GM21447 (cell line): ENCODE results near the gene FITM1.
A peak's percentile ranks its signal among the peaks of the same experiment; 100 is the strongest.

Experiments
- ATAC-seq: cut with Tn5 transposase; IDR thresholded peaks from one replicate; pipeline ENCODE4 v1.9.1; 2021; ENCODE audit not compliant: unreplicated experiment

The FITM1 gene

GRCh38 chr14:24138396-24139271, 8.2 kb downstream of the FITM1 start:
- ATAC-seq: no peak

GRCh38 chr14:24139272-24139934, 8.9 kb downstream of the FITM1 start:
- no peak for ATAC-seq

- peak; percentile 80 for ATAC-seq
Observed at GRCh38 chr14:24141097-24141880, 10.8 kb downstream of the FITM1 start, which contains the start of gene EMC9. EMC9 (minus strand) TSS chr14:24141591; CDS start chr14:24141304, 287 bp downstream.

DNA sequence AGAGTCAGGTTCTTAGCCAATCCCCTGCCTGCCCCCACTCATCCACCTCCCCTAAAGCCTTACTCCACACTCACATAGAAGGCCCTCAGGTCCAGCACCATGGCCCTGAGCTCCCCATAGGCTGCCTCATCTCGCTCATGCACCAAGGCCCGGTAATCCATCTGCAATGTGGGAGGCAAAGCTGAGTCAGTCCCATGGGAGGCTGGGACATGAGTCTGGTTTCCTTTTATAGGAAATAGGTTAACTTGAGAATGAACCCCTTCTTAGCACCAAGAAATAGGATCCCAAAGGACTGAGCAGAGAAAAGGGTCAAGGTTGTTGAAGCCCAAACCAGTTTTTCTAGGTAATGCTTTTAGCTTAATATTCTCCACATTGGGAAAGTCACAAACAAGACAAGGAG, 13.1 kb downstream of the FITM1 start:
- no peak for ATAC-seq

- ATAC-seq: no peak
Observed at GRCh38 chr14:24144451-24144850, 14.0 kb downstream of the FITM1 start.

- no peak for ATAC-seq
Observed at GRCh38 chr14:24145219-24145618, 14.8 kb downstream of the FITM1 start.

DNA sequence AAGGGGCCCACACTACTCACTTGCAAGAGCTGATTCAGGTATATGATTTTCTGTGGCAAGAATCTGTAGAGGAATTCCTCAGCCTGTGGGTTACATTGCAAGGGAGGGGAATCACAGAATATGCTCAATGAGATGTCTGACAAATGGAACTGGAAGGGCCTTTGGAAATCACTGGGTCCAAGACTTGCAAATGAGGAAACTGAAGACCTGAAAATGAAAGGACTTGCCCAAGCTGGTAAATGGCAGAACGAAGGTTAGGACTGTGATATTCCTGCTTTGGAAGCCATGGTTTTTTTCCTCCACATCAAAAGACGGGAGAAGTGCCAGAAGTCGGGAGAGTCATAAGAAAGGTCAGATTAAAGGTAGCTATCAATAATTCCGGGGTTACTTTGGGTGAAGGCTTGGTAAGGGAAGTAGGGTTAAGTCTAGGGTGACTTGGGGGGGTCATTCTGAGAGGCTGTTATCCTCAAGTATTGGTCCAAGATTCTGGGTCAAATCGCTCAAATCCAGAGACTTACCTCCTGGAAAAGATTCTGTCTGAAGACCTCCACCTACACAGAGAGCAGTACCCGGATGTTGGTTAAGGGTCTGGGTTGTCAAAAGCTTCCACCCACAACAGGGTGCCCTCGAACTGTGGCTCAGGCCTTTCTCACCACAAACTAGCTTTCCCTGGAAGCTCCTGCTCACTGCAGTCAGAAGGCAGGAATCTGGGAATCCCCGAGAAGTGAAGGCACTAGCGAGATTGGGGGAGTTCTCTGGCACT, 15.4 kb downstream of the FITM1 start:
- no peak for ATAC-seq

- ATAC-seq: peak; percentile 57
Observed at GRCh38 chr14:24146453-24146977, 16.1 kb downstream of the FITM1 start, which contains the start of gene PSME2. PSME2 (minus strand) TSS chr14:24146610; CDS start chr14:24146581, 29 bp downstream.

GRCh38 chr14:24146978-24147760, 16.7 kb downstream of the FITM1 start, which contains the start of gene RNF31:
RNF31 (plus strand) TSS chr14:24147498; CDS start chr14:24147699, 201 bp downstream.
- ATAC-seq: peak; percentile 82

DNA sequence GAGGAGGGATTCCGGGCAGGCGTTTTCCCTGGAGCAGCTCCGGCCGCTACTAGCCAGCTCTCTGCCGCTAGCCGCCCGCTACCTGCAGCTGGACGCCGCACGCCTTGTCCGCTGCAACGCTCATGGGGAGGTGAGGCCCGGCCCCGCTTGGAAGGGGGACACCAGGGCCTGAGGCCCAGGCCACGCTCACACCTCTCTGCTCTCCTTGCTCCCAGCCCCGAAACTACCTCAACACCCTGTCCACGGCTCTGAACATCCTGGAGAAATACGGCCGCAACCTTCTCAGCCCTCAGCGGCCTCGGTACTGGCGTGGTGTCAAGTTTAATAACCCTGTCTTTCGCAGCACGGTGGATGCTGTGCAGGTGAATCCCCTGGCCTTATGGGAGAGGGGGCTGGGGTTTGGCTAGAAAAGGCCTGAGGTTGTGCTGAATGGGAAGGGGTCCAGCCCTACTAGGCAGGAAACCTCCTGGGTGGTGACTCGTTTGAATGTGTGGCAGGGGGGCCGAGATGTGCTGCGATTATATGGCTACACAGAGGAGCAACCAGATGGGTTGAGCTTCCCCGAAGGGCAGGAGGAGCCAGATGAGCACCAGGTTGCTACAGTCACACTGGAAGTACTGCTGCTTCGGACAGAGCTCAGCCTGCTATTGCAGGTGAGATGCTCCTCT, 17.4 kb downstream of the FITM1 start:
- ATAC-seq: no peak

DNA sequence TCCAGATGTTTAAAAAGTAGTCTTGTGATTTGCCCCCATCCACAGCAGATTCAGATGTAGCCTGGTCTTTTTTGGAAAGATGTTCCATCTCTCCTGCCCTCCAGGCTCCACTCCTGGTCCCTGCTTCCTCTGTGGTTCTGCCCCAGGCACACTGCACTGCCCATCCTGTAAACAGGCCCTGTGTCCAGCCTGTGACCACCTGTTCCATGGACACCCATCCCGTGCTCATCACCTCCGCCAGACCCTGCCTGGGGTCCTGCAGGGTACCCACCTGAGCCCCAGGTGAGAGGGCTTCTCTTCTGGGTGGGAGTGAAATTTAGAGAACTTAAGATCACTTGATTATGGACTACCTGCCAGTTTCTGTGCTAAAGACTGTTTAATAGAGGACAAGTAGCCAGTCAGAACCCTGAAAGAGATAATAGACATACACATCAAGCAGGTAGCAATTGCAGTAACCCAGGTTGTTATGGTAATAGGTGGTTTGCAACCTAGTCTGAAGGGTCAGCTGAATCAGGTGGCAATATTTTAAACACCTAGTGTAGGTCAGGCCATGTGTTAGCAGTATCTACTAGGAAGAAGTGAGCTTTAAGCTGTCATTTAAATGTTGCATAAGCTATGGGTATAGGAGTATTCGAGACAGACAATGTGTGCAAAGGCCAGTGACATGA, 19.0 kb downstream of the FITM1 start:
- ATAC-seq: no peak

DNA sequence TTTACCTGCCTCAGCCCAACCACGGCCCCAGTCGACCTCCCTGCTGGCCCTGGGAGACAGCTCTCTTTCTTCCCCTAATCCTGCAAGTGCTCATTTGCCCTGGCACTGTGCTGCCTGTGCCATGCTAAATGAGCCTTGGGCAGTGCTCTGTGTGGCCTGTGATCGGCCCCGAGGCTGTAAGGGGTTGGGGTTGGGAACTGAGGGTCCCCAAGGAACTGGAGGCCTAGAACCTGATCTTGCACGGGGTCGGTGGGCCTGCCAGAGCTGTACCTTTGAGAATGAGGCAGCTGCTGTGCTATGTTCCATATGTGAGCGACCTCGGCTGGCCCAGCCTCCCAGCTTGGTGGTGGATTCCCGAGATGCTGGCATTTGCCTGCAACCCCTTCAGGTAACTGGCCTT, 19.6 kb downstream of the FITM1 start:
- ATAC-seq: no peak

- ATAC-seq: no peak
Observed at GRCh38 chr14:24150567-24150966, 20.1 kb downstream of the FITM1 start.

GRCh38 chr14:24150993-24151392, 20.5 kb downstream of the FITM1 start:
- ATAC-seq: no peak

DNA sequence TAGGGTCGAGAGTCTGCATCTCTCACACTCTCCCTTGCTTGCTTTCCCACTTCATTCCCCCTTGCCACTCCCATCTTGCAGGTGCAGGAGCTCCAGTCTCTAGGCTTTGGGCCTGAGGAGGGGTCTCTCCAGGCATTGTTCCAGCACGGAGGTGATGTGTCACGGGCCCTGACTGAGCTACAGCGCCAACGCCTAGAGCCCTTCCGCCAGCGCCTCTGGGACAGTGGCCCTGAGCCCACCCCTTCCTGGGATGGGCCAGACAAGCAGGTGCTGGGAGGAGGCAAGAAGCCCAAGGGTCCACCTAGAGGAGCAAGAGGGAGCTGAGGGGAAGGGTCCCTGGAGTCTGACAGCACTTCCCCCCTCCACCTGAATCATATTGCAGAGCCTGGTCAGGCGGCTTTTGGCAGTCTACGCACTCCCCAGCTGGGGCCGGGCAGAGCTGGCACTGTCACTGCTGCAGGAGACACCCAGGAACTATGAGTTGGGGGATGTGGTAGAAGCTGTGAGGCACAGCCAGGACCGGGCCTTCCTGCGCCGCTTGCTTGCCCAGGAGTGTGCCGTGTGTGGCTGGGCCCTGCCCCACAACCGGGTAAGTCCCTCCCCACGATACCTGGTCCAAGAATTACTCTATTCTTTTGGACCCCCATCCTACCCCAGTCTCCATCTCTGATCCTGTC, 21.1 kb downstream of the FITM1 start:
- no peak for ATAC-seq

DNA sequence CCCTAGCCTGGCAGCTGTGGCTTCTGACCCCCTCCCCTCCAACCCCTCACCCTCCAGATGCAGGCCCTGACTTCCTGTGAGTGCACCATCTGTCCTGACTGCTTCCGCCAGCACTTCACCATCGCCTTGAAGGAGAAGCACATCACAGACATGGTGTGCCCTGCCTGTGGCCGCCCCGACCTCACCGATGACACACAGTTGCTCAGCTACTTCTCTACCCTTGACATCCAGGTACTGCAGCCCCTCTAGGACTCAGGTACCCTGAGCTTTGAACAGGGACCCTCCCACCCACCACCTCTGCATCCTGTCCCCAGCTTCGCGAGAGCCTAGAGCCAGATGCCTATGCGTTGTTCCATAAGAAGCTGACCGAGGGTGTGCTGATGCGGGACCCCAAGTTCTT, 24.6 kb downstream of the FITM1 start:
- ATAC-seq: no peak

DNA sequence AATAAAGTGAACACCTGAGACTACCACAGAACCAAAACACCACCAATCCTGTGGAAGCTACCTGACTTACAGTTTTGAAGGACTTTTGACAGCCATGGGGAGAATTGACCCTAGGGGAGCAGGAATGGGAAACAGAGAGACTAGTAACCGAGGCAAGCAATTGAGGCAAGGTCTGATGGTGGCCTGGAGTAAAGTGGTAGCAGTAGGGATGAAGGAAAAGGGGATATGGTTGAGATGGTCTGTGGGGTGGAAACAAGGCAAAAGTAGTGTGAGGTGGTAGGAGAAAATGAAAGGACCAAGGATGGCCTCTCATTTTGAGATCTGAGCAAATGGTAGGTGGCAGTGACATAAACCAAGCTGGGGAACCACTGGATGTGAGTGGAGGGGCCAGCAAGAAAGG, 26.4 kb downstream of the FITM1 start:
- no peak for ATAC-seq

GRCh38 chr14:24157331-24157730, 26.9 kb downstream of the FITM1 start:
- ATAC-seq: no peak
